Skeletal muscle cell (primary cell): ENCODE measurements around the gene SLC25A30.
"Not testable (repeated sequence)": the region's sequence is repeated elsewhere in the genome, so short reads cannot be mapped to it uniquely, and the experiment has no call there.

Experiments used
- DNase-seq: peaks from one replicate; pipeline ENCODE4 v3.0.0-alpha.2; 2010; ENCODE audit warnings: low read depth
- H3K4me3 ChIP-seq: 2 replicates; pipeline ENCODE4 v1.5.1; 2011; ENCODE audit warnings: low read depth, mild to moderate bottlenecking, control low read depth, low read length, moderate library complexity

The SLC25A30 gene

DNA sequence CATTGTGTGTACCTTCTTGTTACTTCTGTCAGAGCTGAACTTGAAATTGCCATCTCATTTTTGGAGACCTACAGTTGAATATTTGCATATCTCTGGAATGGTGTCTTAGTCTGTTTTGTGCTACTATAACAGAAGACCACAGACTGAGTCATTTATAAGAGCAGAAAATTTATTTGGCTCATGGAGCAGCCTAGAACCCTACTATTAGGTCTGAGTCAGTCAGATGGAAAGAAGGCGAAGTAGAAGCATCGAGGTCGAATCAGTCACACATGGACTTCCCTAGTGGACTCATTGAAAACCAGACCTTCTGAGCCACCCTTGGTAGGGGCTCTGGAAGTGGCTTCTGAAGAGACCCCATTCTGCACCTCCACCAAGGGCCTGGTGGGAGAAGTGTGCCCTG, 43.3 kb downstream of the SLC25A30 start:
- no peak for DNase-seq
- no peak overlapping the region for H3K4me3 ChIP-seq

- H3K4me3 ChIP-seq, result no peak overlapping the region
- DNase-seq, result no peak
Observed at GRCh38 chr13:45373162-45373547, 45.0 kb downstream of the SLC25A30 start.

- no peak for DNase-seq
- H3K4me3 ChIP-seq, result no peak overlapping the region
Observed at GRCh38 chr13:45372189-45373161, 45.7 kb downstream of the SLC25A30 start.

DNA sequence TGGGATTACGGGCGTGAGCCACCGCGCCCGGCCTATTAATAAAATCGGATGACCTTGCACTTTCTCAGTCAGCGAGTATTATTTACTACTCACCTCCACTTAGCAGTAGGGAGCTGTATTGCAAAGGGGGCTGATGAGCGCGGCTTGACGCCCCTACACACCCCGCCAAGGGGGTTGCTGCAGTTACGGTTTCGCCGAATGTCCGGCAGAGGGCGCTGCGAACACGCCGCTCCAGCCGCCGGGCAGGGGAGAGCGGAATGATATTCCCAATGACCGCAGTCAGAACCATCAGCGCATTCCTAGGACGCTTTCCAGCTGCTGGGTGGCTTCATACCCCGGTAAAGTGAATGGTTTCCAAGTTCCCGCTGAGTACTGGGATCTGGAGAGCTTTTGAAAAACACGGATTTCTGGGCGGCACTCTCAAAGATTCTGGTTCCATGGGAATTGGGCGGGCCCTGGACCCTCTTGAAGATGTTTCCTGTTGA, 47.2 kb downstream of the SLC25A30 start:
- DNase-seq, result peak; percentile 53

DNA sequence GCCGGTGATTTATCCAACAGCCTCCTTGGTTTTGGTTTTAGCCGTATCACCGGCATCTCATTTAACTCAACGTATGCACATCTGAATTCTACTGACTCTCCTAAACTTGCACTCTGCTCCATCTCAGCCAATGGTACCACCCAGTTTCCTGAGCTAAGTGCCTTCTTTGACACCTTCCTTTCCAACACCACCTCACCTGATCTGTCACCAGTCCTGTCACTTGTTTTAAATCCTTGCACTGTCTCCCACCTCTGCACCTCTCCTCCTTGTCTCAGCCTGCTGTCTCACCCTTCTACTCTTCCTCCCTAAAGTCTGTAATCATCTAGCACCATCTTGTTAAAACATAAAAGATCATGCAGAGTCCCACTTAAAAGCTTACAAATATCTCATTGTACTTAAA, 49.1 kb downstream of the SLC25A30 start:
- no peak for DNase-seq

More for the DNA sequence above, 47.2 kb downstream of the SLC25A30 start:
- H3K4me3 ChIP-seq, result no peak overlapping the region

GRCh38 chr13:45368571-45368970, 49.6 kb downstream of the SLC25A30 start:
- no peak for DNase-seq
- H3K4me3 ChIP-seq, result no peak overlapping the region

More for the DNA sequence above, 49.1 kb downstream of the SLC25A30 start:
- no peak overlapping the region for H3K4me3 ChIP-seq

DNA sequence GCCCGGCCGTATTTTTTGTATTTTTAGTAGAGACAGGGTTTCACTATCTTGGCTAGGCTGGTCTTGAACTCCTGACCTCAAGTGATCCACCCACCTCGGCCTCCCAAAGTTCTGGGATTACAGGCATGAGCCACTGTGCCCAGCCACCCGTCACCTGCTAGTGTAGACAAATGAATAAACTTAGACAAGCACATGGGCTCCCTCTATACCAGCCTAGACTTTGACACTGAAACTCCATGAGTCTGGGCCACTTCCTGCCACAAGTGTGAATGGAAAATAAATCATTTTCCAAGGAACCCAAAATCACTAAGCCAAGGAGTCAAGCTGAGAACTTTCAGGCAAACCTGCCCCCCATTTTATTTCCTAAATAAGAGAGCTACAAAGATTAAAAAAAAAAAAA, 50.2 kb downstream of the SLC25A30 start:
- DNase-seq, result no peak
- no peak overlapping the region for H3K4me3 ChIP-seq

- peak; percentile 62 for DNase-seq
Observed at GRCh38 chr13:45367358-45367757, 50.8 kb downstream of the SLC25A30 start.

DNA sequence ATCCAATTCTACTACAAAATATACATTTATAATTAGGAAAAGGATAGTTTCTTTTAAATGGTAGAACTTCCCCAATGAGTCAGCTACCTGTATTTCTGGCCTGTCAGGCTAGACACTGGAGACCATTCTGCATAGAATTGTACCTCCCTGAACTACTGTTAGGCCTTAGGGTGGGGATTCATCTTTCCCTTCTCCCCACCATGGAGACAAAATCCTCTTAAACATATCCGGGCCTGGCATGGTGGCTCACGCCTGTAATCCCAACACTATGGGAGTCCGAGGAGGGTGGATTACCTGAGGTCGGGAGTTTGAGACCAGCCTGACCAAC, 52.7 kb downstream of the SLC25A30 start:
- no peak for DNase-seq
- H3K4me3 ChIP-seq, result no peak overlapping the region

More at GRCh38 chr13:45367358-45367757, 50.8 kb downstream of the SLC25A30 start:
- H3K4me3 ChIP-seq, result no peak overlapping the region

DNA sequence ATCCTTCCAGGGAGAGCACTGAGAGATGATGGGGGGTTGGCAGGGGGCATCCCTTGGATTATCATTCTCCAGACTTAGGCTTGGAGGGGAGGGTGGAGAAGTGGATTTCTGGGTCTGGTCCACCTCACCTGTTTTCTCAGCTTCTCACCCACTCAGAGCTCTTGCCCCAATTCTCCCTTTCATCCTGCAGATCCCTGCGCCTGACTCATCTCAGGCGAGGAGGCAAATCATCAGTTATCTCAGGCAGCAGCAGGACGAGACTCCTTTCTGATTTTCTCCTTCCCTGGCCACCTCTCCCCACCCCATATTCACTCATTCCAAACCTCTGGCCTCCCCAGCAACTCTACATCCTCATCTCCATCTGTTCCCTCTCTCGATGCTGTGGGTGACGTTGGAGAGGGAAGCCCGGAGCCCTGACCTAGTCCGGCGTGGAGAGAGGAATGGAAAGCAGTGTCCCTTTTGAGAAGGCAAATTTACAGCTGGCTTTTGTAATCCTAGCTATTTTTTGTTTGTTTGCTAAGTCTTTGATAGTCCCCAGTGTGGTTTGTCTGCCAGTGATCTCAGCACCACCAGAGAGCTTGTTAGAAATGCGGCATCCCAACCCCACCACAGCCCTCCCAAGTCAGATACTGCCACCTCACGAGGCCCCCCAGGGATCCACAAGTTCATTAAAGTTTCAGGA, 53.2 kb downstream of the SLC25A30 start:
- no peak overlapping the region for H3K4me3 ChIP-seq
- DNase-seq, result no peak

DNA sequence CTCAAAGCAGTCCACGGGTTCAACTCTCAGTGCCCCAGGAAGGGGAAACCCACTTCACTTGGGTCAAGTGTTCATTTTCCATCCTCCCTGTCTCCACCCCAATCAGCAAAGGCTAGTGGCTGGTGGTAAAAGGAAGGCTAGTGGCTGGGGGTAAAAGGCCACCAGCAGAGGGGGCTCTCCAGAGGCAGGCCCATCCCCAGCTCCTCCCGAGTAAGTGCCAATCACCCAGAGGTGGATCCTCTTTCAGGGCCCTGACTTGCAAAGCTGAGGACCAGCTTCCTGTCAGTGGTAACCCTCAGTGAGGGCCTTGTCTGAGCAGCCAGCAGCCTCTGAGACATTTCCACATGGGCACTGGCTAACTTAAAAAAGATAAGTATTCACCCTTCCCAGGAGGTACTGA, 55.2 kb downstream of the SLC25A30 start:
- DNase-seq, result no peak
- H3K4me3 ChIP-seq, result no peak overlapping the region

- DNase-seq, result no peak
Observed at GRCh38 chr13:45361596-45362206, 56.5 kb downstream of the SLC25A30 start.

GRCh38 chr13:45356966-45357672, 61.1 kb downstream of the SLC25A30 start:
- no peak overlapping the region for H3K4me3 ChIP-seq
- DNase-seq, result no peak

More at GRCh38 chr13:45361596-45362206, 56.5 kb downstream of the SLC25A30 start:
- H3K4me3 ChIP-seq, result no peak overlapping the region

- no peak for DNase-seq
Observed at GRCh38 chr13:45353895-45354294, 64.3 kb downstream of the SLC25A30 start.

GRCh38 chr13:45352031-45352430, 66.1 kb downstream of the SLC25A30 start:
- no peak overlapping the region for H3K4me3 ChIP-seq
- no peak for DNase-seq

More at GRCh38 chr13:45353895-45354294, 64.3 kb downstream of the SLC25A30 start:
- H3K4me3 ChIP-seq, result no peak overlapping the region

GRCh38 chr13:45350152-45350551, 68.0 kb downstream of the SLC25A30 start:
- no peak for DNase-seq
- no peak overlapping the region for H3K4me3 ChIP-seq

DNA sequence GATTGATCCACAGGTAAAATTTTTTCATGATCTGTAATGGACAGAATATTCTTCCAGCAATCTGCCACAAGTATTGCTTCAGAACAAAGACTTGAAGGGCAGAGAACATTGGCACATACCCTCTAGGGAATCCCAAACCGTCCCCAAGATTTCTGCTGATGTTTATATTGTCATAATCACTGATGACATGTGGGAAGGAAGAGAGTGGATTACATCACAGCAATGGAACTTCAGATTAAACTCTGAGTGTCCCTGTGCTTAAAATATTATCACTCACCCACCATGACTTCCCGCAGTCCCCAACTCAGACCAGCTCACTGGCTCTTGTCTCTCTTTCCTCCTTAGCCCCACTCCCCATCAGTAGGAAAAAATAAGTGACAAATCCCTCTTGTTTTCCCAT, 68.7 kb downstream of the SLC25A30 start:
- no peak for DNase-seq
- no peak overlapping the region for H3K4me3 ChIP-seq

DNA sequence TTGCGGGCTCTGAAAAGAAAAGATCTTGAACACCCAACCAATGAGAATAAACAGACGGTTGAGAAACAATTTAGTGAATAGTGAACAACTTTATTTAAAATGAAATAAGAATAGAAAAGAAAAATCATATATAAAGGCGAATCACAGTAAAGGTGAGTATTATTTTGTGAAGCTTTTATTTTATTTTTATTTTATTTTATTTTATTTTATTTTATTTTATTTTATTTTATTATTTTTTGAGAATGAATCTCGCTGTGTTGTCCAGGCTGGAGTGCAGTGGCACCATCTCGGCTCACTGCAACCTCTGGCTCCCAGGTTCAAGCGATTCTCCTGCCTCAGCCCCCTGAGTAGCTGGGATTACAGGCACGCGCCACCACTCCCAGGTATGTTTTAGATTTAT, 74.1 kb downstream of the SLC25A30 start:
- not testable (repeated sequence) for H3K4me3 ChIP-seq, DNase-seq
